ENCODE measurements around the gene CTSO. TPM values are rescaled to one million over a fixed set of nuclear protein-coding genes. Genes with fewer than 3 reads are reported as not detected.
"Not testable (repeated sequence)": the region's sequence is repeated elsewhere in the genome, so short reads cannot be mapped to it uniquely, and the experiment has no call there.

The CTSO gene
- total RNA-seq, 1 donor from 2014 or later: 3.5 TPM

- intact Hi-C loops (cut with micrococcal nuclease): loop anchor here (10.0 kb wide), 1 partner anchor 1010 kb away; no protein-coding TSS in a partner anchor
These were observed 1.3 kb upstream of the CTSO start for GRCh38 chr4:155954939-155955338.

GRCh38 chr4:155954118-155954685, 536 bp upstream of the CTSO start:
- intact Hi-C loops (cut with micrococcal nuclease): loop anchor here (10.0 kb wide), 1 partner anchor 1011 kb away; no protein-coding TSS in a partner anchor

- intact Hi-C loops (cut with micrococcal nuclease): loop anchor here (2.0 to 10.0 kb wide), 2 partner anchors 510 to 1012 kb away; no protein-coding TSS in a partner anchor
These were observed 1.2 kb downstream of the CTSO start for GRCh38 chr4:155952501-155952901.

GRCh38 chr4:155950461-155950860, 3.2 kb downstream of the CTSO start:
- intact Hi-C loops (cut with micrococcal nuclease): loop anchor here (10.0 kb wide), 1 partner anchor 1014 kb away; no protein-coding TSS in a partner anchor

- intact Hi-C loops (cut with micrococcal nuclease): no loop called here
These were observed 5.1 kb downstream of the CTSO start for GRCh38 chr4:155948541-155948940.

GRCh38 chr4:155946486-155946885, 7.2 kb downstream of the CTSO start:
- intact Hi-C loops (cut with micrococcal nuclease): no loop called here

- intact Hi-C loops (cut with micrococcal nuclease): no loop called here
These were observed 9.2 kb downstream of the CTSO start for GRCh38 chr4:155944516-155944915.

- intact Hi-C loops (cut with micrococcal nuclease): no loop called here
These were observed 9.9 kb downstream of the CTSO start for GRCh38 chr4:155943605-155944291.

- intact Hi-C loops (cut with micrococcal nuclease): no loop called here
These were observed 11.8 kb downstream of the CTSO start for GRCh38 chr4:155941820-155942219.

GRCh38 chr4:155941085-155941790, 12.4 kb downstream of the CTSO start:
- intact Hi-C loops (cut with micrococcal nuclease): no loop called here

- intact Hi-C loops (cut with micrococcal nuclease): no loop called here
These were observed 18.2 kb downstream of the CTSO start for GRCh38 chr4:155935389-155935986.

GRCh38 chr4:155934634-155935033, 19.0 kb downstream of the CTSO start:
- intact Hi-C loops (cut with micrococcal nuclease): not testable (repeated sequence)

GRCh38 chr4:155931634-155932033, 22.0 kb downstream of the CTSO start:
- intact Hi-C loops (cut with micrococcal nuclease): no loop called here

GRCh38 chr4:155930330-155930729, 23.3 kb downstream of the CTSO start:
- intact Hi-C loops (cut with micrococcal nuclease): no loop called here

- intact Hi-C loops (cut with micrococcal nuclease): no loop called here
These were observed 23.8 kb downstream of the CTSO start for GRCh38 chr4:155929833-155930232.

GRCh38 chr4:155924637-155925036, 29.0 kb downstream of the CTSO start:
- intact Hi-C loops (cut with micrococcal nuclease): no loop called here

- intact Hi-C loops (cut with micrococcal nuclease): no loop called here
These were observed 32.1 kb downstream of the CTSO start for GRCh38 chr4:155921597-155921996.

GRCh38 chr4:155914782-155915181, 38.9 kb downstream of the CTSO start:
- intact Hi-C loops (cut with micrococcal nuclease): no loop called here

- intact Hi-C loops (cut with micrococcal nuclease): no loop called here
These were observed 41.8 kb downstream of the CTSO start for GRCh38 chr4:155911905-155912304.

GRCh38 chr4:155909615-155910226, 43.9 kb downstream of the CTSO start:
- intact Hi-C loops (cut with micrococcal nuclease): no loop called here

Data from T-helper 2 cell treated with Interferon-gamma antibody and Interleukin-4, amounts not matched to agents 100 ng/mL and 5 ng/mL, for 36 hours (primary cell).